ENCODE measurements around the gene PCGF2. TPM values are rescaled to one million over a fixed set of nuclear protein-coding genes. Genes with fewer than 3 reads are reported as not detected.

Gene PCGF2
- total RNA-seq, 1 donor from 2014 or later: 29.3 TPM

DNA sequence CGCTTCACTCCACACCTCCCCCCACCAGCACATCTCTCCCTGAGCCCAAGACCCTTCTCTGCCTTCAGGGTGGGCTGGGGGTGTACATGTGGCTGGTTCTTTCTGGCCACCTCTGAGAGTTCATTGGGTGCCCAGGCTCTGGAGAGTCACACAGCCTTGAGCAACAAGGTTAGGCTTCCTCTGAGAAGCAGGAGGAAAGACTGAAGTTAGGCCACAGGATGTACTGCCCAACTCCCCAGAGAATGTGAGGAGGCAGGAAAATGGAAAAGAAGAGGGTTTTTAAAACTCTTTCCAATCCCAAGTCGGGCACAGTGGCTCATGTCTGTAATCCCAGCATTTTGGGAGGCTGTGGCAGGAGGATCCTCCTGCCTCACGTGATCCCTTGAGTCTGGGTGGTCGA is 7.3 kb downstream of the PCGF2 start:
- intact Hi-C loops (cut with DNase I): no loop called here
- DNase-seq (ENCODE audit: low spot score): no peak

DNA sequence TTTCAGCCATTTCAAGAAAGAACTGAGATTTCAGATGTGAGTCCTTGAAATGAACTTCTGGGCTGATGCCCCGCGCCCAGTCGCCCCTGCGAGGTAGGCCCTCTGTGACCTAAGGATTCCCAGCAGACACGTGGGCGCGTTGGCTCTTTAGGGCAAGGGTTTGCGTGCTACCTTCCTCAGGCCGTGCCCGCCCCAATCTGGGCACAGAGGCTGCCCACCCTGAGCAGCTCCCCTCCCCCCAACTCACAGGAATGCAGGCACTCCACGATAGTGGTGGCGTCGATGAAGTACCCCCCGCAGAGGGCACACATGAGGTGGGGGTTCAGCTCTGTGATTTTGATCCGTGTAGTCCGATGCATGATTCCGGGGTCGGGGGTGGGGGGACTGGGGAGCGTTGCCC is 8.1 kb downstream of the PCGF2 start:
- no peak for DNase-seq (ENCODE audit: low spot score)
- intact Hi-C loops (cut with DNase I): no loop called here

DNA sequence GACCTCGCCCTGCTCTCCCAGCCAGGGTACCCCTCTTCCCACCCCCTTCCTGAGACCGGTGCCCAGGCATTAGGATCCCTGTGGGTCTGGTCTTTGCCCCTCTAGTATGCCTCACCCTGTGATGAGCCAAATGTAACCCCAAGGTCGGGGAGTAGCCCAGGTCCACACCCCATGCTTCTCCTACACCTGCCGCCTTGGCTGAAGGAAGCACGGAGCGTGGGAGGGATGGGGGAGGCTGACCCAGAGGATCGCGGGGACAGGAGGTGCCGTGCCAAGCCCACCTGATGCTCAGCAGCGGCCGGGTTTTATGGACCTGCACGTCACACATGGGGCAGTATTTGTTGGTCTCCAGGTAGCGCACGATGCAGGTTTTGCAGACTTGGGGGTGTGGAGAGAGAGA is 8.8 kb downstream of the PCGF2 start:
- no peak for DNase-seq (ENCODE audit: low spot score)
- intact Hi-C loops (cut with DNase I): loop anchor here (10.0 kb wide), 1 partner anchor 415 kb away; the partner anchor contains the start of gene PLXDC1

GRCh38 chr17:38738686-38739085 is 9.4 kb downstream of the PCGF2 start:
- intact Hi-C loops (cut with DNase I): loop anchor here (10.0 kb wide), 1 partner anchor 416 kb away; the partner anchor contains the start of gene PLXDC1
- no peak for DNase-seq (ENCODE audit: low spot score)

GRCh38 chr17:38738007-38738662 is 10.0 kb downstream of the PCGF2 start:
- intact Hi-C loops (cut with DNase I): loop anchor here (10.0 kb wide), 1 partner anchor 417 kb away; the partner anchor contains the start of gene PLXDC1
- no peak for DNase-seq (ENCODE audit: low spot score)

- peak; percentile 86 for DNase-seq (ENCODE audit: low spot score)
- intact Hi-C loops (cut with DNase I): loop anchor here (1.0 to 10.0 kb wide), 2 partner anchors 58 to 419 kb away; partner anchors contain the start of gene PLXDC1
Measured at GRCh38 chr17:38735161-38735997, 12.8 kb downstream of the PCGF2 start.

DNA sequence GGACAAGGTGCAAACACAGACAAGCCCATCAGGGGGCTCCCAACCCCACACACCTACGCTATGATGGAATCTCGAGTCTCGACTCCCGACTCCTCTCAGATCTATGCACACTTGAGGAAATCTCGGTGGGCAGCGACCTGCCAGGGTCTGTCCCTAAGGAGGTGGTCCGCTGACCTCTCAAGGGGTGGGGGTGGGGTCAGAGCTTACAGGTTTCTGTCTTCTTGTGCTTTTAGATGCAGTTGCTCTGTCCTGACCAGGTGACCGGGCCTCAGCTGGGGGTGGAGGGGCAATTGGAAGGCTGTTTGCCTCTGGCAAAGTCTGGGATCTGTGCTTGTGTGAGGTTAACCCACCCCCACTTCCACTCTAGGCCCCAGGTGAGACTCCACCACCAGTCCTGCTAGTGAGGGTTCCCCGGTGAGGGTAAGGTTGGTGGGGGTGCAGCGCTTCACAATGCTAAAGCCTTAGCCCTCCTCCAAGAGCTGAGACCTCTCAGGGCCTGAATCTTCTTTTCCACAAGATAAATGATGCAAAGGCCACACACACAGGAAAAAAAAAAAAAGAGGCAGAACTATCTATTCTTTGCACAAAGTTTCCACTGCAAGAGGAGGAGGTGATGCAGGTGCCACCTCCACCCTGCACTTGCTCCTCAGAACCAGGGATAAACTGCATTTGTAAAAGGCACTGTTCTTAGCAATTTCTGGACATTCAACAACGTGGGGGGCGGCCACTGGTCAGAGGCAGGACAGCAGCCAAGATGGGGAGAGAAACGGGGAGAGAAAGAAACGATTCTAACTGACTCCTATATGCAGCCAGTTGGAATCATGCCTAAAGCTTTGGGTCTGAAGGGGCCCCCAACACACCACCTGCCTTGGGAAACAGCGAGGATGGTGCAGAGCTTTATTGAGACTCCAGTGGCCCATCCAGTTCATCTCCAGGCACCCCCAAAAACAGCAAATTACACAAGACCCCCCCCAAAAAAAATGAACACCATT is 13.9 kb downstream of the PCGF2 start:
- intact Hi-C loops (cut with DNase I): loop anchor here (10.0 kb wide), 1 partner anchor 421 kb away; the partner anchor contains the start of gene PLXDC1
- DNase-seq (ENCODE audit: low spot score): no peak

DNA sequence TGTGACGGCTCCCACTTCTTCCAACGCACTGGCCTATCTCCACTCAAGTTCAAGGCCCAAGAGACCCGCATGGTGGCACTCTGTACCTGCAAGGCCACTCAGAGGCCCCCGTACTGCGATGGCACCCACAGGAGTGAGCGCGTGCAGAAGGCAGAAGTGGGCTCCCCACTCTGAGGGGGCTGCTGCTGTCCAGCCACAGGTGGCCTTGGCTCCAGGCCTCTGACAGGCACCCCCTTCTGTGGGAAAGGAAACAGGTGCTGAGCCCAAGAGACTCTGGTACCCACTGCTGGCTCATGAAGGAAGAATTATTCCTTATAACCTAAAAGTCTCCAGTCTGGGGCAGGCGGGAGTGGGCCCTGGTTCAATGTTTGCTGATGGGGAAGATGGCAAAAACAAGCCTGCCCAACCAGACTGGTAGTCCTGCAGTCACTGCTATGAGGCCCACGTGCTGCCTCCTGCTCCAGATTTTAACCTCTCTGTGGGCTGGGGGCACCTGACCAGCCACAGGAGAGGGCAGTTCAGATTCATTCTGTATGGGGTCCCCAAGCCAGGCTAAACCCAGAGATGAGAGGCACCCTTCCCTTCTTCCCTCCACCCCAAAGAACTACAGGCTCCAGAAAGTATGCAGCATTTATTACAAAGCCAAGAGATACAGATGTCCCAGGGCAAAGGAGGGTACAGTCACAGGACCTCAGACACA is 14.7 kb downstream of the PCGF2 start:
- intact Hi-C loops (cut with DNase I): loop anchor here (10.0 kb wide), 1 partner anchor 421 kb away; the partner anchor contains the start of gene PLXDC1
- no peak for DNase-seq (ENCODE audit: low spot score)

GRCh38 chr17:38732376-38733281 is 15.5 kb downstream of the PCGF2 start:
- no peak for DNase-seq (ENCODE audit: low spot score)
- intact Hi-C loops (cut with DNase I): loop anchor here (10.0 kb wide), 1 partner anchor 422 kb away; the partner anchor contains the start of gene PLXDC1

- no peak for DNase-seq (ENCODE audit: low spot score)
- intact Hi-C loops (cut with DNase I): loop anchor here (2.0 to 10.0 kb wide), 2 partner anchors 19 to 423 kb away; partner anchors contain the start of gene PLXDC1
Measured at GRCh38 chr17:38731526-38732294, 16.4 kb downstream of the PCGF2 start.

- peak; percentile 90 for DNase-seq (ENCODE audit: low spot score)
- intact Hi-C loops (cut with DNase I): loop anchor here (1.0 to 10.0 kb wide), 3 partner anchors 20 to 424 kb away; partner anchors contain the start of genes MLLT6 and PLXDC1
Measured at GRCh38 chr17:38730526-38731379, 17.4 kb downstream of the PCGF2 start.

GRCh38 chr17:38729886-38730525 is 18.1 kb downstream of the PCGF2 start, which contains the start of gene CISD3:
Gene CISD3, plus strand, starts transcription at chr17:38730341. Its CDS starts 18 bp downstream, at chr17:38730359.
- DNase-seq (ENCODE audit: low spot score): peak; percentile 94
- intact Hi-C loops (cut with DNase I): loop anchor here (1.0 to 10.0 kb wide), 3 partner anchors 21 to 425 kb away; partner anchors contain the start of genes MLLT6 and PLXDC1

DNA sequence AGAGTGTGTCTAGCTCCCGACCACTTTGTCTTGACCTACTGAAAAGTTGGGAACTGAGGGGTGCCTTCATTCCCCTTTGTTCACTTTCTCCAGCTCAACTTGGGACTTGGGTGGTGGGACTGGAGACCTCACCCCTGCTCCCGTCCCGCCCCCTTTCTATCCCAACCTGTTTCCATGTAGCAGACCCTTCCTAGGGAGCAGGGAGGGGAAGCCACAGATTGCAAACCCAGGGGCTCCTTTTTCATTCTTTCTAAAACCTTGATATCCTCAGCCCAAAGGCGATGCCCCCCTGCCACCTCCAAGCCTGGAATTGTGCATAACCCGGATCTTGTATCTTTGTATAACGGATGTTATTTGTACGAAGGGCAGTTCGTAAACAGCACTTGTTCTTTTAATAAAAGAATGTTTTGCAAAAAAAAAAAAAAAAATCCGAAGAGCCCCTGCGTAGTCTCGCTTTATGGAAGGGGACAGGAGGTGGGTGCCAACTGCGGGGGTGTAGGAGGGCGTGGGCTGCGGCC is 18.7 kb downstream of the PCGF2 start:
- DNase-seq (ENCODE audit: low spot score): no peak
- intact Hi-C loops (cut with DNase I): no loop called here

- intact Hi-C loops (cut with DNase I): no loop called here
- peak; percentile 83 for DNase-seq (ENCODE audit: low spot score)
Measured at GRCh38 chr17:38728290-38728831, 19.8 kb downstream of the PCGF2 start.

DNA sequence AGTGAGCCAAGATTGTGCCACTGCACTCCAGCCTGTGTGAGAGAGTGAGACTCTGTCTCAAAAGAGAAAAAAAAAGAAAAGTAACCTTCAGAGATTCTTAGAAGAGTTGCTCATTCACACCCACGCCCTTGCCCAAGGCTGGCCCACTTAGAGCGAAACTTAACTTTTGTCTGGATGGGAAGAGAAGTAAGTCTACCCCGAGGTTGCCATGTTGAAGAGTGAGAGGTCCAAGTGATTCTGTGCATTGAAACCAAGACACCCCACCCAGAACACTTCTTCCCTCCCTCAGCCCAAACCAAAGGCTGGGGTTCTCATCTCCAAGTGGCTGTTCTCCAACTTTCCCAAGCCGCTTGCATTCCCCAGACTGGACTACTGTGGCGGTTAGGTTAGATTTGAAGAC is 20.4 kb downstream of the PCGF2 start:
- intact Hi-C loops (cut with DNase I): no loop called here
- no peak for DNase-seq (ENCODE audit: low spot score)
